ENCODE results near the gene RARB. TPM values are rescaled to one million over a fixed set of nuclear protein-coding genes. Genes with fewer than 3 reads are reported as not detected.

Gene RARB
- total and polyA plus RNA-seq, 2 of the 13 experiments (the other 11 are each of a cell fraction or from before 2014, with no cell fraction given) = 0.16 TPM; not detected in 1

- H3K4me1 ChIP-seq (ENCODE audit: insufficient read depth, low read length) = peaks cover 7% of the 10 kb centered on the region
- no peak overlapping the region for H3K9ac ChIP-seq (ENCODE audit: insufficient read depth, low read depth, low read length)
- POLR2A ChIA-PET = no interaction called here
- no peak overlapping the region for H3K27ac ChIP-seq (ENCODE audit: extremely low read length, insufficient read depth, low read length)
- H3K27me3 ChIP-seq (ENCODE audit: control insufficient read depth in 1 of 2, insufficient read depth in 2 of 2, low read length in 2 of 2) = no peaks in the 10 kb centered on the region; a peak in 2 of 5 replicates
- H4K20me1 ChIP-seq (ENCODE audit: insufficient read depth, low read length) = no peaks in the 10 kb centered on the region
- FAIRE-seq (no peak), ATAC-seq (no peak), DNase-seq (ENCODE audit: low spot score) (no peak)
- CTCF ChIA-PET (ENCODE audit: low intra/inter-chr PET ratio, low total read pairs) = no interaction called here
- no peak overlapping the region for H3K4me3 ChIP-seq (replicated peaks in 1 of 3; ENCODE audit: insufficient read depth in 1 of 3, low read depth in 2 of 3, low read length in 3 of 3)
- no peak for TF ChIP-seq STAT5B (CRISPR knock-in tag; IDR thresholded peaks at IDR 0.05)
- TF ChIP-seq ZFP91 (CRISPR knock-in tag; IDR thresholded peaks at IDR 0.05; ENCODE audit: borderline replicate concordance) = no peak
- no peak for TF ChIP-seq DMAP1 (CRISPR knock-in tag; IDR thresholded peaks at IDR 0.05)
- no peak for TF ChIP-seq TEAD2 (CRISPR knock-in tag; IDR thresholded peaks at IDR 0.05)
- TF ChIP-seq TEAD3 (CRISPR knock-in tag; optimal IDR thresholded peaks at IDR 0.05; ENCODE audit: borderline replicate concordance) = no peak
- no peaks in the 10 kb centered on the region for H3K9me3 ChIP-seq (ENCODE audit: low read length)
- H3K79me2 ChIP-seq (ENCODE audit: insufficient read depth, low read length) = no peaks in the 10 kb centered on the region
- intact Hi-C loops (cut with micrococcal nuclease; ENCODE audit: unreplicated experiment) = no loop called here
- H3K36me3 ChIP-seq (replicated peaks in 1 of 2; ENCODE audit: control insufficient read depth in 1 of 2, insufficient read depth in 2 of 2, low read length in 2 of 2) = no peaks in the 10 kb centered on the region
- H2AFZ ChIP-seq (ENCODE audit: low read length) = no peak overlapping the region
- no TSS peak for BruUV-seq (replicated peaks)
- H3K4me2 ChIP-seq (ENCODE audit: low read depth, low read length) = no peak overlapping the region
- in situ Hi-C loops (cut with HindIII; ENCODE audit: extremely low pct_ligation_motif_present, low pct_unique_long_range_greater_than_20kb) = no loop called here
- WGBS (ENCODE audit: low lambda C conversion rate) = 75% methylated on average over 15 of the region's 15 CpGs
Observed at GRCh38 chr3:25576831-25577454, 148.9 kb downstream of the RARB start.

- no peaks in the 10 kb centered on the region for H3K79me2 ChIP-seq (ENCODE audit: insufficient read depth, low read length)
- ATAC-seq (no peak), FAIRE-seq (no peak), DNase-seq (ENCODE audit: low spot score) (no peak)
- in situ Hi-C loops (cut with HindIII; ENCODE audit: extremely low pct_ligation_motif_present, low pct_unique_long_range_greater_than_20kb) (no loop called here), intact Hi-C loops (cut with micrococcal nuclease; ENCODE audit: unreplicated experiment) (no loop called here)
- H3K27ac ChIP-seq (ENCODE audit: extremely low read length, insufficient read depth, low read length) = no peak overlapping the region
- no peaks in the 10 kb centered on the region for H3K36me3 ChIP-seq (replicated peaks in 1 of 2; ENCODE audit: control insufficient read depth in 1 of 2, insufficient read depth in 2 of 2, low read length in 2 of 2)
- CTCF ChIA-PET (ENCODE audit: low intra/inter-chr PET ratio, low total read pairs) = no interaction called here
- BruUV-seq (replicated peaks) = no TSS peak
- H2AFZ ChIP-seq (ENCODE audit: low read length) = no peak overlapping the region
- no peak overlapping the region for H3K4me3 ChIP-seq (replicated peaks in 1 of 3; ENCODE audit: insufficient read depth in 1 of 3, low read depth in 2 of 3, low read length in 3 of 3)
- H4K20me1 ChIP-seq (ENCODE audit: insufficient read depth, low read length) = no peaks in the 10 kb centered on the region
- WGBS (ENCODE audit: low lambda C conversion rate) = 79% methylated on average over 10 of the region's 10 CpGs
- H3K4me2 ChIP-seq (ENCODE audit: low read depth, low read length) = no peak overlapping the region
- H3K4me1 ChIP-seq (ENCODE audit: insufficient read depth, low read length) = peaks cover 18% of the 10 kb centered on the region
- H3K9ac ChIP-seq (ENCODE audit: insufficient read depth, low read depth, low read length) = no peak overlapping the region
- H3K9me3 ChIP-seq (ENCODE audit: low read length) = no peaks in the 10 kb centered on the region
- no peaks in the 10 kb centered on the region; a peak in 1 of 5 replicates for H3K27me3 ChIP-seq (ENCODE audit: control insufficient read depth in 1 of 2, insufficient read depth in 2 of 2, low read length in 2 of 2)
- POLR2A ChIA-PET = no interaction called here
- TF ChIP-seq HMGXB4 (CRISPR knock-in tag; IDR thresholded peaks at IDR 0.05; ENCODE audit: borderline replicate concordance in 1 of 2, low read depth in 1 of 2) = no peak
- no peak for TF ChIP-seq BRF2 (CRISPR knock-in tag; IDR thresholded peaks at IDR 0.05)
- no peak for TF ChIP-seq FOSL1 (CRISPR knock-in tag; IDR thresholded peaks at IDR 0.05; ENCODE audit: borderline replicate concordance)
- TF ChIP-seq JDP2 (CRISPR knock-in tag; IDR thresholded peaks at IDR 0.05; ENCODE audit: borderline replicate concordance) = no peak
- TF ChIP-seq ZZZ3 (CRISPR knock-in tag; IDR thresholded peaks at IDR 0.05; ENCODE audit: borderline replicate concordance) = no peak
- TF ChIP-seq SRSF9 (IDR thresholded peaks at IDR 0.05; ENCODE audit: borderline replicate concordance, insufficient read depth, low read depth, low read length, poor library complexity, severe bottlenecking) = no peak
- TF ChIP-seq KDM3A (CRISPR knock-in tag; IDR thresholded peaks at IDR 0.05; ENCODE audit: low read depth) = no peak
- TF ChIP-seq SMC3 (IDR thresholded peaks at IDR 0.05; ENCODE audit: low read length) = no peak
- no peak for TF ChIP-seq RBM22 (optimal IDR thresholded peaks at IDR 0.05; ENCODE audit: low read length)
- TF ChIP-seq FOXM1 (CRISPR knock-in tag; IDR thresholded peaks at IDR 0.05) = no peak
Observed at GRCh38 chr3:25578059-25578458, 150.0 kb downstream of the RARB start.

Measured in HepG2 (cell line).